PFSK-1 (cell line): ENCODE results near the gene GORASP2.

Experiments
- POLR2AphosphoS5 ChIP-seq: IDR thresholded peaks from 2 replicates; pipeline ENCODE4 v1.6.1; 2012; ENCODE audit warnings: low read depth, mild to moderate bottlenecking, control low read depth, low read length, moderate library complexity
- REST ChIP-seq, 2 experiments: IDR thresholded peaks; 2 replicates each; pipeline versions ENCODE4 v1.6.1 to v1.8.0; 2011 to 2012; ENCODE audit warnings: low read depth in 2 of 2, low read length in 2 of 2, control low read depth in 1 of 2, inconsistent platforms in 1 of 2, mild to moderate bottlenecking in 1 of 2, moderate library complexity in 1 of 2; ENCODE audit not compliant: insufficient read depth in 1 of 2

GRCh38 chr2:170881840-170882239 lies 47.2 kb upstream of the GORASP2 start:
- TF ChIP-seq REST (IDR thresholded peaks at IDR 0.05; ENCODE audit: insufficient read depth in 1 of 2, low read depth in 2 of 2, low read length in 2 of 2) (no peak), POLR2AphosphoS5 (no peak)
